Body of pancreas (tissue), 4 donors: Measurements from ENCODE around the gene CMIP. TPM values are rescaled to one million over a fixed set of nuclear protein-coding genes. Genes with fewer than 3 reads are reported as not detected.

Source experiments
- ATAC-seq: fragments of 150-250 bp; one replicate; pipeline ENCODE4 v1.9.1; 2016
- DNase-seq, 4 donors: peaks; one replicate each; pipeline ENCODE4 v3.0.0-alpha.2; 2019
- H3K27ac ChIP-seq, 4 donors: fragments of 200-600 bp; sonication (generic); 1 replicate in 3 of 4; 2 replicates in 1 of 4; pipeline versions ENCODE4 v1.5.1 to v1.6.1; 2016 to 2019; ENCODE audit warnings: mild to moderate bottlenecking in 1 of 4, mixed read lengths in 1 of 4, moderate library complexity in 1 of 4
- H3K27me3 ChIP-seq, 2 donors: fragments of 200-600 bp; sonication (generic); one replicate each; pipeline ENCODE4 v1.6.0; 2016; ENCODE audit warnings: mild to moderate bottlenecking in 1 of 2
- H3K36me3 ChIP-seq, 2 donors: fragments of 200-600 bp; sonication (generic); replicated peaks in 1 of 2; 2 replicates each; pipeline ENCODE4 v1.5.1; 2016; ENCODE audit warnings: low read depth in 2 of 2; ENCODE audit not compliant: insufficient read depth in 1 of 2
- H3K4me1 ChIP-seq: fragments of 200-600 bp; sonication (generic); one replicate; pipeline ENCODE4 v1.6.0; 2016
- H3K4me3 ChIP-seq, 2 donors: fragments of 200-600 bp; sonication (generic); 1 replicate in 1 of 2; 2 replicates in 1 of 2; pipeline ENCODE4 v1.5.1; 2016 to 2019
- H3K9me3 ChIP-seq, 3 donors: fragments of 200-600 bp; sonication (generic); 1 replicate in 2 of 3; 2 replicates in 1 of 3; pipeline ENCODE4 v1.5.1; 2016
- POLR2A ChIP-seq, 3 donors: fragments of 450-650 bp; IDR thresholded peaks; one replicate each; pipeline ENCODE4 v1.6.1; 2016; ENCODE audit warnings: antibody characterized with exemption in 3 of 3, mild to moderate bottlenecking in 2 of 3
- WGBS, 2 donors: methylation state at CpG; one replicate each; pipeline ENCODE4 v1.1.5; 2017; 5-methylcytosine and 5-hydroxymethylcytosine counted together
- intact Hi-C: fragments of 100-400 bp; cut with DNase I; formaldehyde crosslinking; loops from one replicate; pipeline ENCODE4 v1.15.1; 2023
- total RNA-seq, 2 donors: library from RNA; depleted of rRNA; stranded (reverse); fragments of >200 nt; gene quantifications; one replicate each; pipeline ENCODE4 v1.1.0, GENCODE V29; 2016
- TF ChIP-seq, protein P1 (sequence below), 7 experiments: fragments of 450-650 bp in 4 of 7; fragments of 200-600 bp in 3 of 7; sonication (generic) in 3 of 7; IDR thresholded peaks; one replicate each; pipeline ENCODE4 v1.5.1; 2016 to 2019; ENCODE audit warnings: antibody characterized with exemption in 7 of 7

CMIP gene
- total RNA-seq, 2 donors from 2014 or later: 18.7 to 18.8 TPM

DNA sequence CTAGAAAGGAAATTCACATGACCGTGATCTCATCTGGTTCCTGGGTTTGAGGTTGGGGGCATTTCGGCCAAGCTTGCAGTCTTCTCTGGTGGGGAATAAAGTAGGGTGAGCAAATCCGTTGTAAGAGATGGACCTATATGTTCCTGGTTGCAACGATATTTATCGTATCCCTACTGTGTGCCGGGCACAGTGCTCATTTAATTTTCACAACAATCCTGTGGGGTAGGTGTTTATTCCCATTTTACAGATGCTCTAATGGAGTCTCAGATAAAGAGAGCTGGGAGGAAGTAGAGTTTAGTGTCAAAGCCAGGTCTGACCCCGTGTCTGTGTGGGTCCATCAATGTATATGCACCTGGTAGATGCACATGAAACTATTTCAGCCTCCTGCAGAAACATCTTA, 9.4 kb downstream of the CMIP start:
- 88 to 90% methylated on average over 7 of the region's 7 CpGs for WGBS, 2 donors
- intact Hi-C loops: no loop called here
- DNase-seq: no peak
- no peak overlapping the region for H3K27ac ChIP-seq
- TF ChIP-seq POLR2A (IDR thresholded peaks at IDR 0.05): no peak
- TF ChIP-seq, protein P1, sequence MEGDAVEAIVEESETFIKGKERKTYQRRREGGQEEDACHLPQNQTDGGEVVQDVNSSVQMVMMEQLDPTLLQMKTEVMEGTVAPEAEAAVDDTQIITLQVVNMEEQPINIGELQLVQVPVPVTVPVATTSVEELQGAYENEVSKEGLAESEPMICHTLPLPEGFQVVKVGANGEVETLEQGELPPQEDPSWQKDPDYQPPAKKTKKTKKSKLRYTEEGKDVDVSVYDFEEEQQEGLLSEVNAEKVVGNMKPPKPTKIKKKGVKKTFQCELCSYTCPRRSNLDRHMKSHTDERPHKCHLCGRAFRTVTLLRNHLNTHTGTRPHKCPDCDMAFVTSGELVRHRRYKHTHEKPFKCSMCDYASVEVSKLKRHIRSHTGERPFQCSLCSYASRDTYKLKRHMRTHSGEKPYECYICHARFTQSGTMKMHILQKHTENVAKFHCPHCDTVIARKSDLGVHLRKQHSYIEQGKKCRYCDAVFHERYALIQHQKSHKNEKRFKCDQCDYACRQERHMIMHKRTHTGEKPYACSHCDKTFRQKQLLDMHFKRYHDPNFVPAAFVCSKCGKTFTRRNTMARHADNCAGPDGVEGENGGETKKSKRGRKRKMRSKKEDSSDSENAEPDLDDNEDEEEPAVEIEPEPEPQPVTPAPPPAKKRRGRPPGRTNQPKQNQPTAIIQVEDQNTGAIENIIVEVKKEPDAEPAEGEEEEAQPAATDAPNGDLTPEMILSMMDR (IDR thresholded peaks at IDR 0.05): no peak
- no peak for ATAC-seq
- H3K9me3 ChIP-seq: no peaks in the 10 kb centered on the region
- H3K4me3 ChIP-seq: no peak overlapping the region
- no peaks in the 10 kb centered on the region for H3K36me3 ChIP-seq
- peaks cover 61% of the 10 kb centered on the region for H3K4me1 ChIP-seq
- H3K27me3 ChIP-seq: no peaks in the 10 kb centered on the region

DNA sequence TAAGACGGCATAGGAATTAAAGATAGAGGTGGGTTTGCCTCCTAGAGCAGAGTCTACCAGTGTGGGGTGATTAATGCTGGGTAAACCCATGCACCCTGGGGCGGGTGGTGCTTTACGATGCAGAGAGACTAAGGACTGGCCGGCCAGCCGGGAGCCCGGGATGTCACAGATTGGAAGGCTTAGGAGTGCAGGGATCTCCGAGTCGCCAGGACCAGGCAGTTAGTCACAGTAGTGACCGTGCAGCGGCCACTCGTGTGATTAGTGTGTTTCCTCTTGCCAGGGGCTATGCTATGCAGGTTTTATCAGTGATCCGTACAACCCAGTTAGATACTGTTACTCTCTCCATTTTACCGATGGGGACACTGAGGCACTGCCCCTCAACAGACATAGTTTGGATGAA, 10.4 kb downstream of the CMIP start:
- intact Hi-C loops: no loop called here
- Histone ChIP-seq H3K27ac (no peak overlapping the region), H3K4me1 (peaks cover 52% of the 10 kb centered on the region), H3K36me3 (no peaks in the 10 kb centered on the region), H3K4me3 (no peak overlapping the region), H3K27me3 (no peaks in the 10 kb centered on the region), H3K9me3 (no peaks in the 10 kb centered on the region)
- no peak for ATAC-seq
- TF ChIP-seq, protein P1 (IDR thresholded peaks at IDR 0.05): no peak
- TF ChIP-seq POLR2A (IDR thresholded peaks at IDR 0.05): no peak
- WGBS, 2 donors: 92 to 94% methylated on average over 13 of the region's 13 CpGs
- DNase-seq: no peak

DNA sequence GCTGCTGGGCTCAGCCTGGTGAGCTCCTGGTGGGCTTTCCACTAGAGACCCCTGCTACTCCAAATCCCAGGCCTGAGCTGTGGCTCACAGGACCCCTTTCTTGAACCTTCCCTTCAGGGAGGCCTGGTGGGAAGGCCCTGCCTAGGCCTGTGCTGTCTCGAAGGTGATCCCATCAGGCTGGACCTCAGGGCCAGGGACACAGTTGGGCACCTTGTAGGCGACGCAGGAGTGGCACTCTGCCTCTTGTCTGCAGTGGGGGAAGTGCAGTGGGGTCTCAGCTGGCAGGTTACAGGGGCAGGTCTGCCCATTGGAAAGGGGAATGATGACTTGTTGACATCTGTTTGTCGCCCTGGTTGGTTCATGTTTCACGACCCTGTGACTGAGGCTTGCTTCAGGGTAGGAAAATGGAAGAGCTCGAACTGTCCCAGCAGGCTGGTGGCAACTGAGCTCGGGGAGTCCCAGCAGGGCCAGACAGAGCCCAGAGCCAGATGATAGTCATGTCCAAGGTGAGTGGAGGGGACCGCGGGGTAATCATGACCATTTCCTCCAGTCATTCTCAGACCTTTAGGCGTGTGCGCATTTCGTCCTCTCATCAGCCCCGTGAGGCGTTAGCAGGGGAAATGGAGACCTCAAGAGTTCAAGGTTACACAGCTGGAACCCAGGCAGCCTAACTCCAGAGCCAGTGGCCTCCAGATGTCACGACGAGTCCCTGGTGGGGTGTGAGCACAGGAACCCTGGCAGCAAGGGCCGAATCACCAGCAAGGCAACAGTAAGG, 11.3 kb downstream of the CMIP start:
- no peak overlapping the region for H3K4me3 ChIP-seq
- no peaks in the 10 kb centered on the region for H3K9me3 ChIP-seq
- H3K36me3 ChIP-seq: no peaks in the 10 kb centered on the region
- 68% methylated on average over 17 of the region's 17 CpGs; no CpG with 5 or more reads in 1 of the 2 donors for WGBS, 2 donors
- intact Hi-C loops: no loop called here
- TF ChIP-seq, protein P1 (IDR thresholded peaks at IDR 0.05): no peak
- TF ChIP-seq POLR2A (IDR thresholded peaks at IDR 0.05): no peak
- ATAC-seq (no peak), DNase-seq (no peak)
- no peaks in the 10 kb centered on the region for H3K27me3 ChIP-seq
- peaks cover 49% of the 10 kb centered on the region for H3K4me1 ChIP-seq
- no peak overlapping the region for H3K27ac ChIP-seq

DNA sequence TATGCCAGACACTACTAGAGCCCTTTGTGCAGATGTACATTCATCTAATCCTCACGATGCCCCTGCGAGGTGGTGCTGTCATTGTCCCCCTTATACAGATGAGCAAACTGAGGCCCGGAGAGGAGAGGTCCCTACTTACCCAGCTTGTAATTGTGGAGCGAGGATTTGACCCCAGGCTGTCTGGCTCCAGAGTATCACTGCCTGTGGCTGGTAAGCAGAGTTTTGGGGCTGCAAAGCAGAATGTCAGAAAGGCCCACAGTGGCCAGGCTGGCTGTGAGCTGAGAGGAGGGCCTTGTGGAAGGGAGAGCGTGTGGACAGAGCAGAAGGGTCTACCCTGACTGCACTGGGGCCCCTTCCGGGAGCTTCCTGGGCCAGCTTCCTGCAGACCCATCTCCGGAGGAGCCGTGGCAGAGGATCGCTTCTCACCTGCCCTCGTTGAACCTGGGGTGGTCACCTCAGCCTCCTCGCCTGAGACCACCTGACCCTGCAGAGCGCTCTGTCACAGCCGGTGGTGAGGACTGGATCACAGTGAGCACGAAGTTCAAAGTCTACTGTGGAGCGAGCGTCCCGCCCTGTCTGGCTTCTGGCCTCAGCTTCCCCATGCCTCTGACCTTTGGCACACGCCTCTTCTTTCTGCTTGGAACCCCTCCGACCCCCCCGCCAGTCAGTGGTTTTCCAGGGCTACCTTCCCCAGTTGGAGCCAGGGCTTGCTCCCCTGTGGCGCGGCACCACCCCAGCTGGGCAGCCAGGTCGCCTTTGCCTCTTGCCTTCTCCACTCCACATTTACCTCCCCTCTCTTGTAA, 12.1 kb downstream of the CMIP start:
- Histone ChIP-seq H3K27me3 (no peaks in the 10 kb centered on the region), H3K4me1 (peaks cover 43% of the 10 kb centered on the region), H3K4me3 (no peak overlapping the region), H3K9me3 (no peaks in the 10 kb centered on the region), H3K27ac (peak overlapping the region in 2 of 4 donors; percentile 45 to 55), H3K36me3 (no peaks in the 10 kb centered on the region)
- WGBS, 2 donors: 53 to 93% methylated on average over 13 to 23 of the region's 23 CpGs
- intact Hi-C loops: no loop called here
- no peak for TF ChIP-seq POLR2A (IDR thresholded peaks at IDR 0.05)
- TF ChIP-seq, protein P1 (IDR thresholded peaks at IDR 0.05): no peak
- DNase-seq (peak in 3 of 4 donors; percentile 61 to 73 (median 69)), ATAC-seq (peak; percentile 29)
